Endometrium (tissue), 2 donors: ENCODE results near the gene INSIG2.

ENCODE experiments used
- FAIRE-seq: peaks from 2 replicates; lab custom pipeline; 2012; peaks lifted over from hg19 to GRCh38; lab: Jason Lieb, UNC
- donor health status: control.
- donor health status: control.

Gene INSIG2

DNA sequence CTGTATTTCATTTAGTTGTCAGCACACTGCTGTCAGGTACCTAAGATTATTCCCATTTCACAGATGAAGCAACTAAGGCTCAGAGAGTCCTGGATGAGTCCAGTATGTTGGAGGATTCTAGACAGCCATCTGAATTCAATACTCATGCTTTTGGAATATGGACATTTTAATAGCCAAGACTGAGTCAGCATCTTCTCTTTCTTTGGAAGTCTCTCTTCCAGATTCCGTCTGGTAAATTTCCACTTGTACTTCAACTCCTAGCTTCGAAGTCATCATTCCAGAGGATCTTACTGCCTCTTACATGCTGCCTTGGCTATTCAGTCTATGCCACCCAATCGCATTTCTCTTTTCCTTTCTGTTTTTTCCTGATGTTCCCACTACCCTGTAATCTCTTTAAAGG is 40.6 kb downstream of the INSIG2 start:
- no peak for FAIRE-seq

DNA sequence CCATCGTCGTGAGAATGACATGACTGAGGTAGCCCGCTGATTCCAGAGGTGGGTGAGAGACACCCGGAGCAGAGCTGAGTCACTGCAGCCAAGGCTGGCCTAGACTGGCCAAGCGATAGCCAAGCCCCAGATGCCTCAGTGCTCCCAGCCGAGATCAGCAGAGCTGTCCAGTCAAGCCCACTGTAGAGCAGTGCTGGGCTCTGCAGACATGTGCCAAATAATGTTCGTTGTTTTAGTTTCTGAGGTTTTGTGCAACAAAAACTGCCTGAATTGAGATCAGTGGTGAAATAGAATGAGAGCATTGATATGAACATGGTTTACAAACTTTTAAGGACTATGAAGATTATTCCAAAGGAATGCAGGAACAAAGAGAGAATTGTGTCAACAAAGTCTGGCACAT is 42.1 kb downstream of the INSIG2 start:
- no peak for FAIRE-seq

DNA sequence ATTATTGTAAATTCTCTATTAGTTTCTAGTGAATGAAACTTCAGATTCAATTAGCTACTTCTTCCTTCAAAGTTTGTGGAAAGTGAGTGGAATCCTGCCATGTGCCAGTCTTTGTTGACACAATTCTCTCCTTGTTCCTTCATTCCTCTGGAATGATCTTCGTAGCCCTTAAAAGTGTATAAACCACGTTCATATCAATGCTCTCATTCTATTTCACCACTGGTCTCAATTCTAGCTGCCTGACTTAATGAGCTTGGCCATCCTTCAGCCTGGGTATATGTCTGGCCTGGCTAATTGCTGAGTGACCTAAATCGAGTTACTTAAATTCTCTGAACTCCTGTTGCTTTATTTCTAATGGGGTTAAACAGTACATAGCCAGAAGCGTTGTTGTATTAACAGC is 43.5 kb downstream of the INSIG2 start:
- no peak for FAIRE-seq

DNA sequence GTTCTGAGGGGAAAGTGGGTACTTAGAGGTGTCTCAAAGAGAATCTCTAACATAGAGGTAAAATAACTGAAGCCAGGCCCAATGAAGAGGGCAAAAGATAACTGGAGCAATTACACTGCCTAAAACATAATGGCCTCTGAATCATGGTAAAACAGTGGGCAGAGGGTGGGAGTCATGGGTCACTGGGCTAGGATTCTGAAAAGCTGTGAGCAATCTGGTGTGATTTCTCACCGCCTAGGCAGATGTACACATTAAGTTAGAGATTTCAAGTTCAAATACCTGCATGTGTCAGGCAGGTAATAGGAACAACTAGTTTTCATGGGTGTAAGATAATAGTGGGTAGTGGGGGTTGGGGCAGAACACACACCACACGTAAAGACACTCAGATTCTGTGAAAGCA is 45.6 kb downstream of the INSIG2 start:
- FAIRE-seq: no peak

DNA sequence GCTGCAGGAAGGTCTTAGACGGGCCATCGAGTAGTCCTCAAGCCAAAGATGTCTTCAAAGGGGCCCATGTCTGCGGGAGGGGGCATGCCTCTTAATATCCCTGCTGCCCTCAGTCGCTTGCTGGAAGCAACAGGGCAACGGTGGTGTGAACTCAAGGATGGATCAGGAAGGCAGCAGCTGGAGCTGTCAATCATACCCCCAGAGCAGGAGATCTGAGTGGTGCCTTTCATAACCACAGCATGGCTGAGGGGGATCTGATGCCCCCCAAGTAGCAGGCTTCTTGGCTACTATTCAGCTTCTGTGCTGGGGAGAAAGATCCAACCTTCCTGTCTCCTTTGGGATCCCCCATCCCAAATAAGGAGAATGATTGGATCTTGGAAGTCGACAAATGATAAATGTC is 46.4 kb downstream of the INSIG2 start:
- FAIRE-seq: no peak

GRCh38 chr2:118145207-118145606 is 56.9 kb downstream of the INSIG2 start:
- no peak for FAIRE-seq

DNA sequence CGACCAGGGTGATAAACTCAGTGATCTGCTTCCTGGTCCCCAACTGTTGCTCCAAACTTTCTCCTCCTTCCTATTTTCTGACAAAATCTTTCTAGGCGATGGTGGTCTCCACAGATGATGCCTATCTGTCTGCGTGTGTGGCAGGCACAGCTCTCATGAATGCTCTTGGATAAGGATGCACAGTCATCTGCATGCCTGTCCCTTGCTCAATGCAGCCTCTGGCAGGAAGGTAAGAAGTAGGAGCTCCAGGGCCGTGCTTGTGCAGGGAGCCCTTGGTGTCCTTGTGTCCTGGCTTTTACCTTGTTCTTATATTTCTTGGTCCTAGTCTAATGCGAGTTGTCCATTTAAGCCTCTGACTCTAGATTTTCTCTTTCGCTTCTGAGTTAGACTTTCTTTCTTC is 57.5 kb downstream of the INSIG2 start:
- no peak for FAIRE-seq

GRCh38 chr2:118146315-118147283 is 58.3 kb downstream of the INSIG2 start:
- FAIRE-seq: no peak

- no peak for FAIRE-seq
These were observed 59.9 kb downstream of the INSIG2 start for GRCh38 chr2:118148133-118148532.

- no peak for FAIRE-seq
These were observed 60.5 kb downstream of the INSIG2 start for GRCh38 chr2:118148809-118149208.

- no peak for FAIRE-seq
These were observed 62.0 kb downstream of the INSIG2 start for GRCh38 chr2:118150294-118150693.

GRCh38 chr2:118151831-118152230 is 63.6 kb downstream of the INSIG2 start:
- no peak for FAIRE-seq

- no peak for FAIRE-seq
These were observed 65.2 kb downstream of the INSIG2 start for GRCh38 chr2:118153433-118153832.

DNA sequence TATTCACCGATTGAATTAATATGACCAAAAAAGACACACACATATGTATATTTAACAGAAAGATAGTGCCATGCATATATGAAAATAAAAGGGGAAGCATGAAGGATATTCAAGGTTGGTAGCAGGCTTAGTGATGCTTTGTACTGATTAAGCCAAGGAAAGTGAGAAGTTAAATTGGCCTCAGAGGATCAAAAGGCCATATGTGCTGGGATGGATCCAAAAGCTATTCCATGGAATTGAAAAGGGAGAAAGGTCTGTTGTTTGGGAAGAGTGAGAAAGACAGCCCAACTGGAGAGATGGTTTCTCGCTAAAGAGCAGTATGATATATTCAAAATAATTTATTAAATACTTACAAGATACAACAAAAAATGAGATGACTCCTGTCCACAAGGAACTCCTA is 65.9 kb downstream of the INSIG2 start:
- no peak for FAIRE-seq
